NCI-H187 (cell line): ENCODE data around the gene GLIS1.

Experiments used
- DNase-seq, 2 experiments: peaks; one replicate each; lab custom pipeline; 2025; lab: John Stamatoyannopoulos, UW

GLIS1 gene

GRCh38 chr1:53735681-53736080 is 3.3 kb downstream of the GLIS1 start:
- DNase-seq = no peak

GRCh38 chr1:53735261-53735660 is 3.7 kb downstream of the GLIS1 start:
- DNase-seq = no peak

- no peak for DNase-seq
Observed at GRCh38 chr1:53734650-53735211, 4.2 kb downstream of the GLIS1 start.

- DNase-seq = no peak
Observed at GRCh38 chr1:53733975-53734649, 4.9 kb downstream of the GLIS1 start.

- DNase-seq = no peak
Observed at GRCh38 chr1:53733447-53733931, 5.5 kb downstream of the GLIS1 start.

- no peak for DNase-seq
Observed at GRCh38 chr1:53732912-53733317, 6.0 kb downstream of the GLIS1 start.

GRCh38 chr1:53732409-53732808 is 6.6 kb downstream of the GLIS1 start:
- DNase-seq = no peak

GRCh38 chr1:53731779-53732305 is 7.1 kb downstream of the GLIS1 start:
- DNase-seq = no peak

GRCh38 chr1:53731043-53731600 is 7.8 kb downstream of the GLIS1 start:
- DNase-seq = no peak

- no peak for DNase-seq
Observed at GRCh38 chr1:53730224-53730865, 8.6 kb downstream of the GLIS1 start.

- no peak for DNase-seq
Observed at GRCh38 chr1:53729456-53730223, 9.3 kb downstream of the GLIS1 start.

GRCh38 chr1:53728702-53729455 is 10.1 kb downstream of the GLIS1 start:
- DNase-seq = no peak

GRCh38 chr1:53728196-53728595 is 10.8 kb downstream of the GLIS1 start:
- no peak for DNase-seq

- no peak for DNase-seq
Observed at GRCh38 chr1:53727461-53728092, 11.4 kb downstream of the GLIS1 start.

- no peak for DNase-seq
Observed at GRCh38 chr1:53726009-53726600, 12.9 kb downstream of the GLIS1 start.

GRCh38 chr1:53725238-53725689 is 13.7 kb downstream of the GLIS1 start:
- no peak for DNase-seq

GRCh38 chr1:53722025-53722424 is 16.9 kb downstream of the GLIS1 start:
- no peak for DNase-seq

GRCh38 chr1:53721088-53721487 is 17.9 kb downstream of the GLIS1 start:
- no peak for DNase-seq

- DNase-seq = no peak
Observed at GRCh38 chr1:53719469-53719868, 19.5 kb downstream of the GLIS1 start.

- DNase-seq = no peak
Observed at GRCh38 chr1:53718443-53718842, 20.5 kb downstream of the GLIS1 start.
